CD4-positive, alpha-beta T cell (primary cell): Measurements from ENCODE around the gene MAT1A. TPM values are rescaled to one million over a fixed set of nuclear protein-coding genes. Genes with fewer than 3 reads are reported as not detected.

Experiments used
- ATAC-seq: fragments of 200-7000 bp; cut with Tn5 transposase; one replicate; pipeline ENCODE4 v1.10.0; 2022; ENCODE audit warnings: mild to moderate bottlenecking; ENCODE audit not compliant: poor library complexity
- CTCF ChIA-PET: fragments of 350-600 bp; sonication (Branson Sonifier 250); formaldehyde crosslinking; loops from one replicate; lab custom pipeline; 2021; ENCODE audit warnings: antibody characterized with exemption, inconsistent platforms; lab: Charles Lee
- POLR2A ChIA-PET: fragments of 350-600 bp; sonication (Branson Sonifier 250); formaldehyde crosslinking; loops from one replicate; lab custom pipeline; 2021; ENCODE audit warnings: antibody characterized with exemption, inconsistent platforms; lab: Charles Lee
- DNase-seq, 14 experiments: peaks; one replicate each; pipeline ENCODE4 v3.0.0-alpha.2; 2013 to 2020; ENCODE audit warnings: mixed read lengths in 2 of 14
- H3K27ac ChIP-seq, 2 donors: one replicate each; pipeline versions ENCODE4 v1.5.1 to v1.7.0; 2013; ENCODE audit warnings: low read length in 2 of 2, low read depth in 1 of 2, mild to moderate bottlenecking in 1 of 2
- H3K27me3 ChIP-seq, 2 experiments: 1 replicate in 1 of 2; 2 replicates in 1 of 2; pipeline versions ENCODE4 v1.6.1 to v1.7.0; 2013; ENCODE audit warnings: low read length in 2 of 2, control low read depth in 1 of 2, mild to moderate bottlenecking in 1 of 2, moderate library complexity in 1 of 2; ENCODE audit not compliant: insufficient read depth in 2 of 2, control insufficient read depth in 1 of 2
- H3K36me3 ChIP-seq: one replicate; pipeline ENCODE4 v1.6.1; 2013; ENCODE audit warnings: low read length, control low read depth; ENCODE audit not compliant: insufficient read depth
- H3K4me1 ChIP-seq: one replicate; pipeline ENCODE4 v1.6.1; 2013; ENCODE audit warnings: low read length, control low read depth; ENCODE audit not compliant: insufficient read depth
- H3K4me3 ChIP-seq: one replicate; pipeline ENCODE4 v1.5.1; 2013; ENCODE audit warnings: mild to moderate bottlenecking, low read length, moderate library complexity
- H3K9me3 ChIP-seq, 2 experiments: 1 replicate in 1 of 2; 2 replicates in 1 of 2; pipeline versions ENCODE4 v1.6.1 to v1.7.0; 2013; ENCODE audit warnings: low read length in 2 of 2, mild to moderate bottlenecking in 2 of 2, control low read depth in 1 of 2, moderate library complexity in 1 of 2; ENCODE audit not compliant: control insufficient read depth in 1 of 2, insufficient read depth in 1 of 2
- H3K27ac Mint-ChIP-seq: one replicate; pipeline ENCODE4 v1.8.0; 2020; ENCODE audit warnings: mixed read lengths
- H3K27me3 Mint-ChIP-seq: one replicate; pipeline ENCODE4 v1.8.0; 2021; ENCODE audit warnings: mixed read lengths
- H3K36me3 Mint-ChIP-seq: one replicate; pipeline ENCODE4 v1.8.0; 2021; ENCODE audit warnings: low read depth, mixed read lengths
- H3K4me1 Mint-ChIP-seq: one replicate; pipeline ENCODE4 v1.8.0; 2021; ENCODE audit warnings: low read depth, mixed read lengths
- H3K4me3 Mint-ChIP-seq: one replicate; pipeline ENCODE4 v1.8.0; 2020; ENCODE audit warnings: mild to moderate bottlenecking, mixed read lengths
- H3K9me3 Mint-ChIP-seq: one replicate; pipeline ENCODE4 v1.8.0; 2020; ENCODE audit warnings: mixed read lengths
- CTCF ChIP-seq: fragments of 200-600 bp; IDR thresholded peaks from one replicate; pipeline ENCODE4 v1.8.0; 2022; ENCODE audit warnings: antibody characterized with exemption, mild to moderate bottlenecking
- intact Hi-C, 2 experiments: fragments of 100-400 bp; cut with DNase I in 1 of 2; cut with micrococcal nuclease in 1 of 2; formaldehyde crosslinking; loops; one replicate each; pipeline versions ENCODE4 v1.15.1 to v1.9.0; 2023 to 2025; cut with DNase I, micrococcal nuclease
- total RNA-seq, 174 experiments: library from RNA in 2 of 174; stranded (reverse) in 2 of 174; gene quantifications; one replicate each; pipeline ENCODE4 v1.2.3 and lab custom pipeline; 2021 to 2026

Gene MAT1A
- total RNA-seq, 2 experiments from 2014 or later: not detected

GRCh38 chr10:80292607-80293239 is 3.3 kb upstream of the MAT1A start:
- no peak for ATAC-seq
- H3K4me1 ChIP-seq: no peaks in the 10 kb centered on the region
- Mint-ChIP-seq H3K9me3 (peaks cover 5% of the 10 kb centered on the region), H3K27me3 (peaks cover 28% of the 10 kb centered on the region), H3K36me3 (no peaks in the 10 kb centered on the region), H3K4me3 (no peak overlapping the region), H3K27ac (no peak overlapping the region), H3K4me1 (no peaks in the 10 kb centered on the region)
- no peak overlapping the region for H3K27ac ChIP-seq
- no peak for TF ChIP-seq CTCF
- H3K9me3 ChIP-seq: peaks cover 3 to 6% of the 10 kb centered on the region in 2 experiments
- H3K4me3 ChIP-seq: no peak overlapping the region
- ChIA-PET CTCF (no interaction called here), POLR2A (no interaction called here)
- intact Hi-C loops: no loop called here
- no peaks in the 10 kb centered on the region for H3K36me3 ChIP-seq
- no peak for DNase-seq
- peaks cover 0 to 8% of the 10 kb centered on the region in 2 experiments for H3K27me3 ChIP-seq

GRCh38 chr10:80290474-80291220 is 1.2 kb upstream of the MAT1A start:
- no peak overlapping the region for H3K4me3 ChIP-seq
- H3K27me3 Mint-ChIP-seq: peaks cover 23% of the 10 kb centered on the region
- H3K27me3 ChIP-seq: peaks cover 0 to 8% of the 10 kb centered on the region in 2 experiments
- H3K9me3 ChIP-seq: no peaks in the 10 kb centered on the region
- no peak for TF ChIP-seq CTCF
- ATAC-seq: no peak
- ChIA-PET POLR2A (no interaction called here), CTCF (no interaction called here)
- H3K4me1 ChIP-seq: no peaks in the 10 kb centered on the region
- H3K27ac ChIP-seq: no peak overlapping the region
- H3K36me3 Mint-ChIP-seq: no peaks in the 10 kb centered on the region
- no peaks in the 10 kb centered on the region for H3K36me3 ChIP-seq
- no peaks in the 10 kb centered on the region for H3K9me3 Mint-ChIP-seq
- no peak for DNase-seq
- intact Hi-C loops: no loop called here
- H3K4me1 Mint-ChIP-seq: no peaks in the 10 kb centered on the region
- H3K27ac Mint-ChIP-seq: no peak overlapping the region
- H3K4me3 Mint-ChIP-seq: no peak overlapping the region

- Histone ChIP-seq H3K4me3 (no peak overlapping the region), H3K9me3 (no peaks in the 10 kb centered on the region), H3K4me1 (no peaks in the 10 kb centered on the region), H3K36me3 (no peaks in the 10 kb centered on the region), H3K27ac (no peak overlapping the region), H3K27me3 (peaks cover 0 to 8% of the 10 kb centered on the region in 2 experiments)
- TF ChIP-seq CTCF: no peak
- H3K36me3 Mint-ChIP-seq: no peaks in the 10 kb centered on the region
- CTCF ChIA-PET: no interaction called here
- no peak overlapping the region for H3K4me3 Mint-ChIP-seq
- peaks cover 22% of the 10 kb centered on the region for H3K27me3 Mint-ChIP-seq
- H3K9me3 Mint-ChIP-seq: no peaks in the 10 kb centered on the region
- H3K4me1 Mint-ChIP-seq: no peaks in the 10 kb centered on the region
- no peak overlapping the region for H3K27ac Mint-ChIP-seq
- POLR2A ChIA-PET: no interaction called here
- intact Hi-C loops: no loop called here
- no peak for DNase-seq
- no peak for ATAC-seq
Measured at GRCh38 chr10:80288849-80289248, 609 bp downstream of the MAT1A start.
